Colonic mucosa (tissue), 4 donors: Measurements from ENCODE around the gene BICC1. TPM values are rescaled to one million over a fixed set of nuclear protein-coding genes. Genes with fewer than 3 reads are reported as not detected.

Experiments used
- DNase-seq: peaks from one replicate; pipeline ENCODE4 v3.0.0-alpha.2; 2020
- H3K27ac ChIP-seq: fragments of 200-600 bp; one replicate; pipeline ENCODE4 v1.8.0; 2021
- H3K27me3 ChIP-seq: fragments of 200-600 bp; one replicate; pipeline ENCODE4 v1.8.0; 2021
- H3K36me3 ChIP-seq: fragments of 200-600 bp; one replicate; pipeline ENCODE4 v1.8.0; 2021
- H3K4me1 ChIP-seq: fragments of 200-600 bp; one replicate; pipeline ENCODE4 v1.8.0; 2021; ENCODE audit warnings: mild to moderate bottlenecking
- H3K4me3 ChIP-seq: fragments of 200-600 bp; one replicate; pipeline ENCODE4 v1.8.0; 2021
- H3K9ac ChIP-seq, 2 donors: one replicate each; pipeline ENCODE4 v1.7.0; 2013; ENCODE audit warnings: control low read depth in 2 of 2, low read depth in 2 of 2, low read length in 2 of 2
- H3K9me3 ChIP-seq: fragments of 200-600 bp; one replicate; pipeline ENCODE4 v1.8.0; 2021
- intact Hi-C: fragments of 100-400 bp; cut with DNase I; formaldehyde crosslinking; loops from one replicate; pipeline ENCODE4 v1.14.1; 2022
- total RNA-seq, 2 donors: library from RNA; stranded (reverse); fragmentation: NEBNext Ultra II Directional in 1 of 2; extraction: Animal tissue kit (Norgen Biotek cat#: 25700) in 1 of 2; gene quantifications; one replicate each; pipeline ENCODE4 v1.2.1, GENCODE V29; 2021
- TF ChIP-seq, protein P1 (sequence below): fragments of 200-600 bp; IDR thresholded peaks from one replicate; pipeline ENCODE4 v1.8.0; 2022; ENCODE audit warnings: antibody characterized with exemption, mild to moderate bottlenecking
- donor health status: healthy.
- donor health status: DM: no; HTN: no; CAD: no.
- donor health status: DM: no; HTN: no; CAD: no.

BICC1 gene
- total RNA-seq, 2 donors from 2014 or later: 1.3 to 2.9 TPM

DNA sequence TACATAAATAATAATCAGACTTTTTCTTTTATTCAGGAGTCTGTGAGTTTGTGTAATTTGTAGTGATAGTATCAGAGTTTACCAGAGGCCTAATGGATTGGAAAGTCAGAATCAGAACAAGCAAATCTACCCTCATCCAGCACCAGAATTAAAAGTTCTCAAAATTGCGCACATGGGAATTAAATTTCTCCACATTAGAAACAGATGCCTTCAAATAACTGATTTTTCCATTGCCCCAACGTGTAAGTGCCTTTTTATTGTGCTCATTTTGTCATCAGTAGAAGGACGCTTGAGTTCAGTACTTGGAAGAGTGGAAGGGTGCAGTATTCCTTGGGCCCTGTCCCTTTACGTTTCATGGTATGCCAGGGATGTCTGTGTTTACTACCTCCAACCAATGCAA lies 32.8 kb downstream of the BICC1 start:
- no peak overlapping the region for H3K9ac ChIP-seq

DNA sequence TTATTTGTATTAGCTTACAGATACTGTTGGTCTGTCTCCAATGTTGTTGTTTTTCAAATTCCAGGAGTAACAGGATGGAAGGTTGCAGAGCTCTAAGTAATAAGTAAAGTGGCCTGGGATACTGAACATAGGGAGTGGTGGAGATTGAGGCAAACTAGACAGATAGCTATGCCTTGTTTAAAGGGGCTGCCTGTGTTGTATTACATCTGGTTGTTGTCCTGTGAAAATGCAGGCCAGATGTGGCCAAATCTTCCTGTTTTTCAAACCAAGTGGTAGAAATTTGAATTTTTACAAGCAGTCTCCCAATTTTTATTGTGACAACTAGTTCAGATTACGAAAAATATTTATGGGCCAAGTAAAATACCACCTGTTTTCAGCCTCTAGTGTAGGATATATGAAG lies 33.5 kb downstream of the BICC1 start:
- H3K9ac ChIP-seq: no peak overlapping the region
- no peak for DNase-seq
- intact Hi-C loops: no loop called here
- no peaks in the 10 kb centered on the region for H3K27me3 ChIP-seq
- TF ChIP-seq, protein P1, sequence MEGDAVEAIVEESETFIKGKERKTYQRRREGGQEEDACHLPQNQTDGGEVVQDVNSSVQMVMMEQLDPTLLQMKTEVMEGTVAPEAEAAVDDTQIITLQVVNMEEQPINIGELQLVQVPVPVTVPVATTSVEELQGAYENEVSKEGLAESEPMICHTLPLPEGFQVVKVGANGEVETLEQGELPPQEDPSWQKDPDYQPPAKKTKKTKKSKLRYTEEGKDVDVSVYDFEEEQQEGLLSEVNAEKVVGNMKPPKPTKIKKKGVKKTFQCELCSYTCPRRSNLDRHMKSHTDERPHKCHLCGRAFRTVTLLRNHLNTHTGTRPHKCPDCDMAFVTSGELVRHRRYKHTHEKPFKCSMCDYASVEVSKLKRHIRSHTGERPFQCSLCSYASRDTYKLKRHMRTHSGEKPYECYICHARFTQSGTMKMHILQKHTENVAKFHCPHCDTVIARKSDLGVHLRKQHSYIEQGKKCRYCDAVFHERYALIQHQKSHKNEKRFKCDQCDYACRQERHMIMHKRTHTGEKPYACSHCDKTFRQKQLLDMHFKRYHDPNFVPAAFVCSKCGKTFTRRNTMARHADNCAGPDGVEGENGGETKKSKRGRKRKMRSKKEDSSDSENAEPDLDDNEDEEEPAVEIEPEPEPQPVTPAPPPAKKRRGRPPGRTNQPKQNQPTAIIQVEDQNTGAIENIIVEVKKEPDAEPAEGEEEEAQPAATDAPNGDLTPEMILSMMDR: no peak
- no peak overlapping the region for H3K4me3 ChIP-seq
- no peaks in the 10 kb centered on the region for H3K9me3 ChIP-seq
- H3K4me1 ChIP-seq: no peaks in the 10 kb centered on the region
- no peak overlapping the region for H3K27ac ChIP-seq
- no peaks in the 10 kb centered on the region for H3K36me3 ChIP-seq

More for the DNA sequence above, 32.8 kb downstream of the BICC1 start:
- intact Hi-C loops: no loop called here
- Histone ChIP-seq H3K27ac (no peak overlapping the region), H3K36me3 (no peaks in the 10 kb centered on the region), H3K27me3 (no peaks in the 10 kb centered on the region), H3K4me1 (no peaks in the 10 kb centered on the region), H3K4me3 (no peak overlapping the region), H3K9me3 (no peaks in the 10 kb centered on the region)
- DNase-seq: no peak
- TF ChIP-seq, protein P1: no peak

DNA sequence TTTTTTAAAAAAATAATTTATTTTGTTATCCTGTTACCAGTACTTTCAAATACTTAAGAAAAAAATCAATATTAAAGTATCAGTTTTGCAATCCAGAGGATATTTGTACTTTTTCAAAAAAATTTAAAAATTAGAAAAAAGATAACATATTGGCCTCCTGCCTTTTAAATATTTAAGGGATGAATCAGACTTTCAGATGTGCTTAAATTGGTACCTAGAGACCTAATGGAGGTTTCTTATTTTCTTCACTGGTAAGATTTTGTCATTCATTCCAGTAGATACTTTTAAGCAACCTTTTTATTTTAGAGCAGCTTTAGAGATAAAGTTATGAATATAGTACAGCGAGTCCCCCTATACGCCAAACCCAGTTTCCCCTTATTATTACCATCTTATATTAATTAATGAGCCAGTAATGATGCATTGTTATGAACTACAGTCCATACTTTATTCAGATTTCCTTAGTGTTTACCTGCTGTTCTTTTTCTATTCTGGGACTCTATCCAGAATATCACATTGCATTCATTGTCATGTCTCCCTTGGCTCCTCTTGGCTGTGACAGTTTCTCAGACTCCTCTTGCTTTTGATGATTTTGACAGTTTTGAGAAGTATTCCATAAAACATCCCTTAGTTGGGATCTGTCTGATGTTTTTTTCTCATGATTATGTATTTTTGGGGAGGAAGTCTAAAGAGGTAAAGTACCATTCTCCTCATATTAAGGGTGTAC lies 34.2 kb downstream of the BICC1 start:
- Histone ChIP-seq H3K36me3 (no peaks in the 10 kb centered on the region), H3K9me3 (no peaks in the 10 kb centered on the region), H3K4me3 (no peak overlapping the region), H3K9ac (no peak overlapping the region), H3K27ac (no peak overlapping the region), H3K4me1 (no peaks in the 10 kb centered on the region), H3K27me3 (no peaks in the 10 kb centered on the region)
- intact Hi-C loops: no loop called here
- DNase-seq: no peak
- TF ChIP-seq, protein P1: no peak

DNA sequence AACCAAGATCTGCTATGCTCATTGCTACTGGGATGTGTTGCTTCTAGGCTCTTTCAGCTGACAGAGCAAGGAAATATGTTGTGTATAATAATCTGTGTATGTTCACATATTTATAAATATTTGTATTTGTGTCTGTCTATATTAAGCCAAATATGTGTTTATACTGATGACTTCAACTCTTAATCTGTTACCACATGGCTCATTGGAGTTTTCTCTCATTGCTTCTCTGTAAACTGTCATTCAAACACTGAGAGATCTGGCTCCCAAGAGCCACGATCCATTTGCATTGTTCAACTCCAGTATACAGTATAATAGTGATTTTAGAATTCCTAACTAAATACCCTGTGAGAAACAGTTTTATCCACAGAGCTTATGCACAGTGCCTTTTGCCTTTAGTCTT lies 35.3 kb downstream of the BICC1 start:
- no peaks in the 10 kb centered on the region for H3K27me3 ChIP-seq
- no peak for DNase-seq

DNA sequence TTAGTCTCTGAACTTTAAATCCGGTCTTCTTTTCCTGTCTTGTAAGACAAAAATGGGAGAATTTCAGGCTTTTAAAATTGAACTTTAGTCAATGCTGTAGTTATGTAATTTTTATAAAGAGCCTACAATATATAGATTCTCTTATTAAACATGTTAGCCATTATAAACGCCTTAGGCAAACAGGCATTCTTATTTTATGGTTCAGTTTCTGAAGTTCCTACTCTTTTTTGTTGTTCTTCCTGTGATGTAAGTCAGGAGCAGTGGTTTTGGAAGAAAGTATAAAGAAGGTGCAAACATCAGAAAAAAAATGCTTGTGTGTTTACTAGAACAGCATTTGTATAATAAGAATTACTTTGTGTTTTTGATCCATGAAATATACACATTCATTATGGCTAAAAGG lies 41.6 kb downstream of the BICC1 start:
- Histone ChIP-seq H3K27ac (no peak overlapping the region), H3K4me3 (no peak overlapping the region), H3K36me3 (no peaks in the 10 kb centered on the region), H3K9ac (no peak overlapping the region), H3K4me1 (no peaks in the 10 kb centered on the region), H3K27me3 (no peaks in the 10 kb centered on the region), H3K9me3 (no peaks in the 10 kb centered on the region)
- intact Hi-C loops: no loop called here
- TF ChIP-seq, protein P1: no peak
- DNase-seq: no peak

More for the DNA sequence above, 35.3 kb downstream of the BICC1 start:
- no peaks in the 10 kb centered on the region for H3K9me3 ChIP-seq
- H3K9ac ChIP-seq: no peak overlapping the region
- H3K36me3 ChIP-seq: no peaks in the 10 kb centered on the region
- no peak overlapping the region for H3K4me3 ChIP-seq
- H3K4me1 ChIP-seq: no peaks in the 10 kb centered on the region
- TF ChIP-seq, protein P1: no peak
- no peak overlapping the region for H3K27ac ChIP-seq
- intact Hi-C loops: no loop called here
